NCI-H345 treated with DMSO at 0.1 percent for 48 hours (cell line): ENCODE measurements around the gene STK4.
"Not testable (repeated sequence)": the region's sequence is repeated elsewhere in the genome, so short reads cannot be mapped to it uniquely, and the experiment has no call there.

Source experiments
- DNase-seq: peaks from one replicate; lab custom pipeline; 2025; ENCODE audit not compliant: unreplicated experiment; lab: John Stamatoyannopoulos, UW

STK4 gene

GRCh38 chr20:44981736-44982406, 15.6 kb downstream of the STK4 start:
- no peak for DNase-seq

- DNase-seq: no peak
These were observed 16.9 kb downstream of the STK4 start for GRCh38 chr20:44983093-44983674.

- DNase-seq: no peak
These were observed 22.4 kb downstream of the STK4 start for GRCh38 chr20:44988631-44989171.

- DNase-seq: no peak
These were observed 24.1 kb downstream of the STK4 start for GRCh38 chr20:44990425-44990824.

- DNase-seq: no peak
These were observed 24.6 kb downstream of the STK4 start for GRCh38 chr20:44990957-44991356.

- DNase-seq: no peak
These were observed 27.0 kb downstream of the STK4 start for GRCh38 chr20:44993343-44993742.

- no peak for DNase-seq
These were observed 30.9 kb downstream of the STK4 start for GRCh38 chr20:44997171-44997570.

GRCh38 chr20:44997668-44998067, 31.4 kb downstream of the STK4 start:
- DNase-seq: no peak

GRCh38 chr20:45008521-45009049, 42.3 kb downstream of the STK4 start:
- no peak for DNase-seq

GRCh38 chr20:45010399-45010828, 44.1 kb downstream of the STK4 start:
- no peak for DNase-seq

- peak; percentile 56 for DNase-seq
These were observed 44.8 kb downstream of the STK4 start for GRCh38 chr20:45011108-45011526.

- DNase-seq: no peak
These were observed 46.5 kb downstream of the STK4 start for GRCh38 chr20:45012682-45013302.

GRCh38 chr20:45014131-45014530, 47.8 kb downstream of the STK4 start:
- not testable (repeated sequence) for DNase-seq

- no peak for DNase-seq
These were observed 48.5 kb downstream of the STK4 start for GRCh38 chr20:45014671-45015415.

GRCh38 chr20:45016089-45016671, 49.9 kb downstream of the STK4 start:
- DNase-seq: no peak

GRCh38 chr20:45017281-45017680, 51.0 kb downstream of the STK4 start:
- no peak for DNase-seq

- no peak for DNase-seq
These were observed 51.5 kb downstream of the STK4 start for GRCh38 chr20:45017857-45018256.

GRCh38 chr20:45019027-45019761, 52.9 kb downstream of the STK4 start:
- DNase-seq: no peak

- DNase-seq: no peak
These were observed 53.4 kb downstream of the STK4 start for GRCh38 chr20:45019762-45020123.

GRCh38 chr20:45020236-45020886, 54.0 kb downstream of the STK4 start:
- no peak for DNase-seq
